Activated CD4-positive, CD25-positive, alpha-beta regulatory T cell treated with anti-CD3 and anti-CD28 coated beads, Interleukin-2, amount 50 U/mL, for 24 hours (primary cell): Measurements from ENCODE around the gene FZD2.
A peak's percentile ranks its signal among the peaks of the same experiment; 100 is the strongest.
"Not testable (repeated sequence)": the region's sequence is repeated elsewhere in the genome, so short reads cannot be mapped to it uniquely, and the experiment has no call there.

ENCODE experiments used
- ATAC-seq, 2 donors: fragments of 150-1000 bp; cut with Tn5 transposase; one replicate each; pipeline ENCODE4 v1.10.0; 2021; ENCODE audit warnings: mild to moderate bottlenecking in 1 of 2, moderate library complexity in 1 of 2

Gene FZD2

GRCh38 chr17:44546671-44547606, 10.3 kb upstream of the FZD2 start:
- no peak for ATAC-seq

- no peak for ATAC-seq
These were observed 9.5 kb upstream of the FZD2 start for GRCh38 chr17:44547625-44548267.

- no peak for ATAC-seq
These were observed 8.7 kb upstream of the FZD2 start for GRCh38 chr17:44548376-44549230.

- no peak for ATAC-seq
These were observed 7.6 kb upstream of the FZD2 start for GRCh38 chr17:44549686-44550085.

- ATAC-seq: no peak
These were observed 4.9 kb upstream of the FZD2 start for GRCh38 chr17:44552361-44552760.

GRCh38 chr17:44555099-44555498, 2.2 kb upstream of the FZD2 start:
- no peak for ATAC-seq

- peak in 1 of 2 donors; percentile 52 for ATAC-seq
These were observed 985 bp upstream of the FZD2 start for GRCh38 chr17:44556166-44556831.

GRCh38 chr17:44557651-44558285, 484 bp downstream of the FZD2 start:
- ATAC-seq: peak; percentile 27 to 37

GRCh38 chr17:44558334-44558709, 1.0 kb downstream of the FZD2 start:
- no peak for ATAC-seq

GRCh38 chr17:44558710-44559633, 1.7 kb downstream of the FZD2 start:
- no peak for ATAC-seq

GRCh38 chr17:44559634-44560554, 2.6 kb downstream of the FZD2 start:
- ATAC-seq: no peak

- no peak for ATAC-seq
These were observed 3.9 kb downstream of the FZD2 start for GRCh38 chr17:44561237-44561623.

GRCh38 chr17:44564429-44564828, 7.1 kb downstream of the FZD2 start:
- ATAC-seq: no peak

- ATAC-seq: no peak
These were observed 8.7 kb downstream of the FZD2 start for GRCh38 chr17:44565866-44566443.

GRCh38 chr17:44568311-44568944, 11.1 kb downstream of the FZD2 start:
- not testable (repeated sequence) for ATAC-seq

- peak in 1 of 2 donors; percentile 27 for ATAC-seq
These were observed 11.9 kb downstream of the FZD2 start for GRCh38 chr17:44568945-44569858.

- ATAC-seq: no peak
These were observed 15.5 kb downstream of the FZD2 start for GRCh38 chr17:44572801-44573200.

- ATAC-seq: no peak
These were observed 18.1 kb downstream of the FZD2 start for GRCh38 chr17:44575403-44575802.
